Midbrain (tissue), 1 donor: ENCODE measurements around the gene KDM2A.

ENCODE experiments used
- DNase-seq: peaks from one replicate; lab custom pipeline; 2025; lab: John Stamatoyannopoulos, UW

KDM2A gene

DNA sequence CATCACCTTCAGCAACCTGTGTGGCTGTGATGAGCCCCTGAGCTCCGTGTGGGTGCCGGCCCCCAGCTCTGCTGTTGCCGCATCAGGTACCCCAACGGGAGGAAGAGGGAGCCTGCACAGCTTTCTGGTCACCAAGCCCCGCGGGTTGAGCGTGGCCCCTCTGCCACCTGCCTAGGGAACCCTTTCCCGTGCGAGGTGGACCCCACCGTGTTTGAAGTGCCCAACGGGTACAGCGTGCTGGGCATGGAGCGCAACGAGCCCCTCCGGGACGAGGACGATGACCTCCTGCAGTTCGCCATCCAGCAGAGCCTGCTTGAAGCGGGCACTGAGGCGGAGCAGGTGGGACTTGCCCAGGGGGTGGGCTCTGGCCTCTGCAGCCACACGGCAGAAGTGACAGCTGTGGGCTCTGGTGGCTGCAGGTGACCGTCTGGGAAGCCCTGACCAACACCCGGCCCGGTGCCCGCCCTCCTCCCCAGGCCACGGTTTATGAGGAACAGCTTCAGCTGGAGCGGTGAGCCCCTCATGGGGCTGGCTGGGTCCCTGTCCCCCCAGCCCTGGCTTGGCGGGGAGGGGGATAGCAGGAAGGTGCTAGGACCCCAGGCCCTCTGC is 182.4 kb downstream of the KDM2A start:
- no peak for DNase-seq

DNA sequence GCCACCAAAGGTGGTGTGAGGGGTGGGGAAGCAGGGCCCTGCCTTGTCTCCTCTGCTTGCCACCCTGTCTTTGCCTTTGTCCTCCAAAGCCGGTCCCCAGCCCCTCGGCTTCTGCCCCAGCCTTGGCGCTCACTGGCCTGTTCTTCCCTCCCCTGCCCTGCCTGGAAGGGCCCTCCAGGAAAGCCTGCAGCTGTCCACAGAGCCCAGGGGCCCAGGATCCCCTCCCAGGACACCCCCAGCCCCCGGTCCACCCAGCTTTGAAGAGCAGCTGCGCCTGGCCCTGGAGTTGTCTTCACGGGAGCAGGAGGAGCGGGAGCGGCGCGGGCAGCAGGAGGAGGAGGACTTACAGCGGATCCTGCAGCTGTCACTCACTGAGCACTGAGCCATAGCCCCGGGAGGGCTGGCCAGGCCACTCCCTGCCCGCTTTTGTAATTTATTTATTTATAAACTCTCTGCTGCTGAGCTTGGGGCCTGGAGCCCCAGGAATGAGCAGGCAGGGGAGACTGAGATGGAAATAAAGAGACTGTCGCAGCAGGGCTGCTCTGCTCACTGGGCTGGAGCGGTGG is 183.0 kb downstream of the KDM2A start:
- no peak for DNase-seq

DNA sequence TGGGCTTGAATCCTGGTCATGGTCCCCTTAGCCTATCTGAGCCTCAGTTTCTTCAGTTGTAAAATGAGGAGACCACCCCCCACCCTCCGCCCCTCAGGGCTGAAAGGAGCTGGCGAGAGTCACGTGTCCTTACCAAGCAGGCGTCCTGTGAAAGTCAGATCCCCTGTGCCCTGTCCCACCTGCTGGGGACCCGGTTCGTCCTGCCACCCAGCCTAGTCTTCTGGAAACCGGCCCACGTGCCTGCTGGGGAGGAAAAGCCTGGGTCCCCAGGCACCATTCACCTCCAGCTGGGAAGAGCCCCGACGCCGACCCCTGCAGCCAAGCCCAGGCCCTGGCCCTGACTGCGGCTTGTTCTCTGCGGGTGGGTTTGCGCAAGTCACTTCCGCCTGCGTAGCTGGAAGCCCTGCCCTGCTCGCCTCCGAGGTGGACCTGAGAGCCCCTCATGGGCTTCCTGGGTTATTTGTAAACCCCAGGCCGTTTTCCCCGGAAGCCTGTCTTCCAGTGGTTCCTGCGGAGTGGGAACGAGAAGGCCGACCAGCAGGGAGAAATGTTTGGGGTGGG is 183.6 kb downstream of the KDM2A start:
- DNase-seq: no peak

DNA sequence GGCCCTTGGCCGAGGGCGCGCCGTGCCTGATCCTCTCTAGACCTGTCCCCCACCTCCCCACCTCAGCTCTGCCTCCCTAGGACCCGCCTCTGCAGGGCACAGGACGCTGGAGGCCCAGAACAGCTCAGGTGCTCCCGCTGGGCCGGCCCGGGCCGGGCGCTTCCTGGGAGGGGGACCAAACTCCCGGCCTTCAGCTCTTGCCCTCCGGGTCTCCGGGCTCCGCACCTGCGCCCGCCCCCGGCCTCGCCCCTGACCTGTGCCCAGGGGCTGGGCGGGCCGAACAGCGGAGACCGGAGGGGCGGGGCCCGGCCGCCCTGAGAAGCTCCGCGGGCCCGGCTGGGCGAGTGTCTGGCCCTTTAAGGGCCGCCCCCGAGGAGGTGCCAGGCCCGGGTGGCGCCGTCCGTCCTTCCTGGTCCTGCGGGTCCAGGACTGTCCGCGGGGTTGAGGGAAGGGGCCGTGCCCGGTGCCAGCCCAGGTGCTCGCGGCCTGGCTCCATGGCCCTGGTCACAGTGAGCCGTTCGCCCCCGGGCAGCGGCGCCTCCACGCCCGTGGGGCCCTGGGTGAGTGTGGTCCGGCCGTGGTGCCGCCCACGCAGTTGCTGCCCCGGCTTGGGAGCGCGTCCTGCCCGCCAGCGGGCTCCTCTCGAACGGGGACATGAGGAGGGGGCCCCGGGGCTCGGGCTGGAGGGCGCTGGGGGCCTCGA is 184.2 kb downstream of the KDM2A start, which contains the start of gene SSH3:
Gene SSH3, plus strand, starts transcription at position 399 of the 703 bp plus-strand sequence. Its CDS starts 96 bp downstream, at position 495.
- DNase-seq: peak; percentile 70

DNA sequence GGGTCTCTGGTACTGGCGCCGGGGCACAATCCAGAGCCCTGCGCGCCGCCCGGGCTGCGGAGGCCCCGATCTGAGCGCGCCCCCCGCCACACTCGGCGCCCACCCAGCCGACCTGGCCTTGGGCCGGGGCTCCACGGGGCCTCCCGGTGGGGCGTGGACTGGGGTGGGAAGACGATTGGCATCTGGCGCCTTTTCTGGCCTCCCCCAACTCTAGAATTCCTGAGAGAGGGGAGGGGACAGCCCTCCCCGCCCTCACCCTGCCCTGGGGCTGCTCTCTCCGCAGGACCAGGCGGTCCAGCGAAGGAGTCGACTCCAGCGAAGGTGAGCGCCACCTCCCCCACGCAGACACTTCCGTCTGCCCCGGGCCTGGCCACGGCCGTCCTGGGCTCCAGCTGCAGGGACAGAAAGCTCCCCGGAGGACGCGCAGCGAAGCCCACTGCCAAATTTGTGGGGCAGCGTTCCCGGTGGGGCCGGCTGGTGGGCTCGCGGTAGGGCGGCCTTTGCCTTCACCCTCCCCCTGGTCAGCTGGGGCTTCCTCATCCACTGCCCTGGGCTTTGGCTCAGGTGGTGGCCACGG is 184.9 kb downstream of the KDM2A start:
- DNase-seq: no peak

DNA sequence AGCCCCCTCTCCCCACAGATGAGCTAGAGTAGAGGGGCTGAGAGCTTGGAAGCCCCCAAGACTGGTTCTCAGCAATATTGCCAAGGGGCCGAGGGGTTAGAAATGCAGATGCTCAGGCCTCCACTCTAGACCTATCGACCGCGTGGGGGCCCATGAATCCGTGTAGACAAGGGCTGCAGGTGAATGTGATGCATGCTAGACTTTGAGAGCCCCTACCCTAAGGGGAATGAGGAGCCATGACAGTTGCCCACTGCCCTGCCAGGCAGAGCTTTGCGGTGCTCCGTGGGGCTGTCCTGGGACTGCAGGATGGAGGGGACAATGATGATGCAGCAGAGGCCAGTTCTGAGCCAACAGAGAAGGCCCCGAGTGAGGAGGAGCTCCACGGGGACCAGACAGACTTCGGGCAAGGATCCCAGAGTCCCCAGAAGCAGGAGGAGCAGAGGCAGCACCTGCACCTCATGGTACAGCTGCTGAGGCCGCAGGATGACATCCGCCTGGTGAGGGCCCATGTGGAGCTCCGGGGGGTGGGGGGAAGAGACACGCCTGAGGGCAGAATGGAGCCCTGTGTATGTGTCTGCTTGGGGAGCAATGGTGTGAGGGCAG is 185.5 kb downstream of the KDM2A start:
- no peak for DNase-seq

DNA sequence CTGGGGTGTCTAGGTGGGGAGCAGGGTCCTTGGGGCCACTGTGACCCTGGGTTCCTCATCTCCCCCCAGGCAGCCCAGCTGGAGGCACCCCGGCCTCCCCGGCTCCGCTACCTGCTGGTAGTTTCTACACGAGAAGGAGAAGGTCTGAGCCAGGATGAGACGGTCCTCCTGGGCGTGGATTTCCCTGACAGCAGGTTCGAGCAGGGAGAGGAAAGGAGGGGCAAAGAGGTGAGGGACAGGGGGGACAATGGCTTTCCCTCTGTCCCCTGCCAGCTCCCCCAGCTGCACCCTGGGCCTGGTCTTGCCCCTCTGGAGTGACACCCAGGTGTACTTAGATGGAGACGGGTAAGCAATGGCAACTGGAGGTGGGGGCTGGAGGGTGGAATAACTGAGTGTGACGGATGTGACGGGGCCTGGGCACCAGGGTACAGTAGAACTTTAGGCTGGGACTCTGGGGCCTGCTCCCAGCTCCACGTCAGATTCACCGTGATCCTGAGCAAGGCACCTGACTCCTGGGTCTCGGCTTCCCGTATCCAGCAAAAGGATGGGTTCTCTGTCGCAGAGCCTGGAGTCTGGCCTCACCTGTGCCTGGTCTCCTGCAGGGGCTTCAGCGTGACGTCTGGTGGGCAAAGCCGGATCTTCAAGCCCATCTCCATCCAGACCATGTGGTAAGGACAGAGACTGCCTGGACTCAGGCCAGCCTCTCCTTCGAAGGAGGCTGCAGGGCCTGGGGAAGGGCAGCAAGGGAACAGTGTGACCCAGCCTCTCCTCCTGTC is 187.9 kb downstream of the KDM2A start:
- DNase-seq: no peak

DNA sequence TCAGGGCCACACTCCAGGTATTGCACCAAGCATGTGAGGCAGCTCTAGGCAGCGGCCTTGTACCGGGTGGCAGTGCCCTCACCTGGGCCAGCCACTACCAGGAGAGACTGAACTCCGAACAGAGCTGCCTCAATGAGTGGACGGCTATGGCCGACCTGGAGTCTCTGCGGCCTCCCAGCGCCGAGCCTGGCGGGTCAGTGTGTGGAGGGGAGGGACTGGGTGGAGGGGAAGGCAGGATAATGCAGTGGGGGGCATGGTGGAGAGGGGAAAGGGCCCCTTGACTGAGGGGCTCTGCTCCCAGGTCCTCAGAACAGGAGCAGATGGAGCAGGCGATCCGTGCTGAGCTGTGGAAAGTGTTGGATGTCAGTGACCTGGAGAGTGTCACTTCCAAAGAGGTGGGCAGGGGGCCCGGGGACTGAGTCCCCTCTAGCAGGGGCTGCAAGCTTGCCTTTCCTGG is 188.5 kb downstream of the KDM2A start:
- DNase-seq: no peak
